GM12874 (cell line): ENCODE data around the gene SAG.

Experiments used
- CTCF ChIP-seq: IDR thresholded peaks from 2 replicates; pipeline ENCODE4 v1.5.1; 2011; ENCODE audit warnings: low read depth, mild to moderate bottlenecking, control low read depth, low read length, moderate library complexity; ENCODE audit not compliant: insufficient read depth

SAG gene

GRCh38 chr2:233381638-233381995 lies 74.0 kb downstream of the SAG start:
- TF ChIP-seq CTCF: no peak

GRCh38 chr2:233384015-233384414 lies 76.4 kb downstream of the SAG start:
- peak; percentile 41; the same call in 1 of the 2 replicates for TF ChIP-seq CTCF

- no peak for TF ChIP-seq CTCF
Observed at GRCh38 chr2:233384811-233385488, 77.3 kb downstream of the SAG start.

- TF ChIP-seq CTCF: no peak
Observed at GRCh38 chr2:233385489-233386044, 78.0 kb downstream of the SAG start.

GRCh38 chr2:233386382-233387041 lies 78.9 kb downstream of the SAG start:
- no peak for TF ChIP-seq CTCF

GRCh38 chr2:233387225-233387624 lies 79.6 kb downstream of the SAG start:
- TF ChIP-seq CTCF: no peak

- no peak for TF ChIP-seq CTCF
Observed at GRCh38 chr2:233387667-233388528, 80.3 kb downstream of the SAG start.
